HG02642 (cell line): Measurements from ENCODE around the gene ZNF638.
"Not testable (repeated sequence)": the region's sequence is repeated elsewhere in the genome, so short reads cannot be mapped to it uniquely, and the experiment has no call there.

Experiments used
- ATAC-seq: cut with Tn5 transposase; IDR thresholded peaks from one replicate; pipeline ENCODE4 v1.9.1; 2021; ENCODE audit warnings: mild to moderate bottlenecking; ENCODE audit not compliant: unreplicated experiment, poor library complexity

ZNF638 gene

DNA sequence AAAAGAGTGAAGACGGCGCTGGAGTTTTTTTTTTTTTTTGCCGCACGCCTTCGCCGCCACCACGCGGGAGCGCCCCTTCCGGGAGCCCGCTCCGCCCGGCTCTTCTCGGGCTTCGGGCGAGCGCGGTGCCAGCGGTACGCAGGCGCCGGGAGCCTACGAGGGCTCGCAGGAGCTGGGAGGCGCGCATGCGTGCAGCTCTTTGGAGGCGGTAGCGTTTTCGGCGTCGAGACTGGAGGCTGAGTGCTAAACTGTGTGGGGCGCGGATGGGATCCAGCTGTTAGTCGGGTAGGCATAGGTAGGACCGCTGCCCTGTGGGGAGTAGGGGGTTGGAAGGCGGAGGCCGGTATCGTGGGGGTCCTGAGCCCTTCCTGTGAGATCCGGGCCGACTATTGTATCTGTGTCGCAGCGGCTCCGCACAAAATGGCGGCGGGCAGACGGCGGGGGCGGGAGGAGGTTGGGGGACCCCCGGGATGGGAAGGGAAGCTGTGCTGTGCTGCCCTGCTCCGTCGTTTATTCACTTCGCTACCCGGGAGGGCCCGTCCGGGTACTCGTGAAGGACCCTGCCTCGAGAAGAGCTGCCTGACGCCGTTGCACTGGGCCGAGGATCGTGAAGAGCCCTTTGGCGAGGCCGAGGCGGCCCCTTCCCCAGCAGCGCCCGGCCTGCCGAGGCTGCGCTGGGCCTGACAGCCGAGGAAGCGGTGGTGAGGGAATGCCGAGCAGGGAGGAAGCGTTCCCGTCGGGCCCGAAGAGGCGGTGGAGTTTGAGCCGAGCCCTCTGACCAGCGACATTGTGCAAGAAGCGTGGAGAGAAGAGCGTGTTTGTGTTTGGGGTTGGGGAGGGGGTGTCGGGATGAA lies at the start of gene ZNF638:
Gene ZNF638, plus strand, starts transcription at position 202 of the 854 bp plus-strand sequence. CDS start 17,173 bp downstream, outside the sequence.
- peak; percentile 98 for ATAC-seq

- ATAC-seq, result no peak
Measured at GRCh38 chr2:71281950-71282349, 49.6 kb upstream of the ZNF638 start.

- no peak for ATAC-seq
Measured at GRCh38 chr2:71282493-71282892, 49.1 kb upstream of the ZNF638 start.

DNA sequence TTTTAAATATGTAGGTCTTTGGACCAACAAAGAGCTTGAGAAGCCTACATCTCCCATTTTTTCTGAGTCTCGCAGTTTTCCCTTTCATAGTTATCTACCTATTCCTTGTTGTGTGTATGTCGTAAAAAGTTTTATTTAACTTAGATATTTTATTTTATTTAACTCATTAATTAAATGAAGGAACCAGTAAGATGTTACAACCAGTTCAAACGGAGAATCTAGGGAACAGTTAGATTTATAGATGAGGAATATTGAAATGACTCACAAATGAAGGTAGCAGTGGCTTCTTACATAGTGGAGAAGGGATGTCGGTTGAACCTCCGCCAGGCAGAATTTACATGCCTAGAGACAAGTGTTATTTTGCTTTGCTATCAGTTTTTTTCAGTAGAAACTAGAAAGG lies 48.5 kb upstream of the ZNF638 start:
- no peak for ATAC-seq

DNA sequence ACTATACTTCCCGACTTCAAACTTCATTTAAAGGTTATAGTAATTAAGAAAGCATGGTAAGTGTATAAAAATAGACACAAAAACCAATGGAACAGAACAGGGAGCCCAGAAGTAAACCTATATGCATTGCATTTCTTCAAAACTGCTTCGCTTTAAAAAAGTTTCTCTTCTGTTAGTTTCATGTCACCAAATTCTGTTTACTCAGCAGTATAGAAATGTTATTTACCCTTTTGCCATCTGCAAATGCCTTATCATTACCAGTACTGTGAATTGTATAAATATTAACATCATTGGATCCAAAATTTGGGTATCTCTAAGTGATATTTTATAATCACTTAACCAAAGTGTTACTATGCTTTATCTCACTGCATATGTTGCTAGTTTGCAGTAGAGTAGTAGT lies 45.9 kb upstream of the ZNF638 start:
- ATAC-seq, result no peak

- ATAC-seq, result no peak
Measured at GRCh38 chr2:71291398-71291797, 40.2 kb upstream of the ZNF638 start.

DNA sequence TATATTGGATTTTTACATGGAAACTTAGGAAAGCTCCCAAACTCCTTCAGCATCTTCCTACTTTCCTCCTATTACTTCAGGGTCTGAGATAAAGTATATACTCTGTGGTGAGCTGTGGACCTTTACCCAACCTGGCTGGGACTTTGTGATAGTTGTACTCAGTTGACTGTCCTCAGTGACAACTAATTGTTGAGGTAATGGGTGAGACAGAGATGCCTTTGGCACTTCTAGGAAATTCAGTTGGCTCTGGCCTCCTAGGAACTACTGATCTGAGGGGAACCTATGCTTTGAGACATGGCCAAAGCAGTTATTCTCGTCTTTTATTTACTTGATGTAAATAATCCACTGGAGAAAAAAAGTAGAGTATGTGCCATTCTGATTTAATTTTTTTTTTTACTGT lies 39.4 kb upstream of the ZNF638 start:
- ATAC-seq, result no peak

DNA sequence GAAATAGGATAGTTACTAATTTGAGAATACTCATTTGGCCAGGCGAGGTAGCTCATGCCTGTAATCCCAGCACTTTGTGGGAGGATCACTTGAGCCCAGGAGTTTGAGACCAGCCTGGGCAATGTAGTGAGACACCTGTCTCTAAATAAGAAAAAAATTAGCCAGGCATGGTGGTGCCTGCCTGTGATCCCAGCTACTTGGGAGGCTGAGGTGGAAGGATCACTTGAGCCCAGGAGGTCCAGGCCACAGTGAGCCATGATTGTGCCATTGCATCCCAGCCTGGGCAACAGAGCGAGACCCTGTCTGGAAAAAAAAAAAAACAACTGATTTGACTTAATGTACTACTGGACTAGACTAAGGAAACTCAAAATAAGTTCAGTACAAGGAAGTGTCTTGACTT lies 32.7 kb upstream of the ZNF638 start:
- ATAC-seq, result no peak

DNA sequence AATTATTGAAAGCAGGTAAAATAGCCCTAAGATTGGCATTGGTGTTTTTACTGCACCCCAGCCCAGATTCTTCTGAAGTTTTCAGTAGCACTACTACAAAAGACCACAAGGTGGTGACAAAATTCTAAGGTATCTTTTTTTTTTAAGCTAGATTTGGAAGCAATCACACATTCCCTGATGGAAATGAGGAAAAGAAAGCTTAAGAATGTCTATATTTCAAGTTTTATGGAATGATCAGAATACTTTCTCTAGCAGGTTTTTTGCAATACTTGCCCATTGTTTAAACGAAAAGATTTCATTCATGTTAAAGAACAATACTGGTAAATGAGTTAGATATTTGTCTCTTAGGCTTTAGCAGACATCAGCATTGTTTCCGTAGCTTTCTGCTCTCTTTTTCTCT lies 32.1 kb upstream of the ZNF638 start:
- ATAC-seq, result no peak

DNA sequence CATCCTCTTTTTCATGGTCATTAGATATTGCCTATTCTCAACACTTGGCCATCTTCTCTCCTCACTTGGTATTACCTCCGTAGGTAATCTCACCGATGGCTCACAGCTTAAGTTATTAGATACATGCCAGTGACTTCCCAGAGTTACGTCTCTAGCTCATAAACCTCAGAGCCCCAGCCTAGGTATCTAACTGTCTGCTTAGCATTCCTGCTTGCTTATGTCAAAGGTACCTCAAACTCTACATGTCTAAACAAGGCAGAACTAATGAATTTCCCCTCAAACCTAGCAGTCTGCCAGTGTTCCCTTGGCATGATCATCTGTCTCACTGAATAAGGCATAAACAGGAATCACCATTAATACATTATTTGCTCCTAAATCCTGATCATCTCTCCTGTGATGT lies 27.7 kb upstream of the ZNF638 start:
- no peak for ATAC-seq

GRCh38 chr2:71306762-71307161 lies 24.8 kb upstream of the ZNF638 start:
- ATAC-seq, result no peak

- ATAC-seq, result no peak
Measured at GRCh38 chr2:71313016-71313766, 18.4 kb upstream of the ZNF638 start.

GRCh38 chr2:71317060-71317459 lies 14.5 kb upstream of the ZNF638 start:
- no peak for ATAC-seq

DNA sequence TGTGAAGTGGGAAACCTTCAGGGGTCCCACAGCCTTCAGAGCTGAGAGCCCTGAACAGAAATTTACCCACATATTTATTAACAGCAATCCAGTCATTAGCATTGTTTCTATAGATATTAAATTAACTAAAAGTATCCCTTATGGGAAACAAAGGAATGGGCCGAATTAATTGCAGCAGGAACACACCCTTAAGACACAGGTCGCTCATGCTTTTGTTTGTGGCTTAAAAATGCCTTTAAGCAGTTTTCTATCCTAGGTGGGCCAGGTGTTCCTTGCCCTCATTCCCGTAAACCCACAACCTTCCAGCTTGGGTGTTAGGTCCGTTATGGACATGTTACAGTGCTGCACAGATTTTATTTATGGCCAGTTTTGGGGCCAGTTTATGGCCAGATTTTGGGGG lies 13.7 kb upstream of the ZNF638 start:
- not testable (repeated sequence) for ATAC-seq

DNA sequence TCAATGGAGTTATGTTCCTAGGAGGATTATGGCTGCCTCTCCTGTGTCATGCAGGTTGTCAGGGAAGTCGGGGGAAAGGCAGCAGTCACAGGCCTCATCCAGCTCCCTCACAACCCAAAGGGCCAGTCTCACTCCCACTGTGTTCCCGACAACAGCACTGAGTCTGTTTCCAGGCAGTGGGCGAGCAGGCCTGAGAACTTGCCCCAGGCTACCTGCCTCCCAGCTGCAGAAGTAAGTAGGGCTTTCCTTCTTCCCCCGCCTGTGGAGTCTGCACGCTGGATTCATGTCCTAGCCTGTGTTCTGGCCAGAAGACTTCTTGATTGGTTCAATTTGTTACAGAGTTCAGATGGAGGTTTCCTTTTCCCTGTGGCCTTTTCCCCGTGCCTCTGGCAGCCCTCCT lies 8.2 kb upstream of the ZNF638 start:
- ATAC-seq, result no peak

GRCh38 chr2:71326968-71327367 lies 4.6 kb upstream of the ZNF638 start:
- no peak for ATAC-seq

DNA sequence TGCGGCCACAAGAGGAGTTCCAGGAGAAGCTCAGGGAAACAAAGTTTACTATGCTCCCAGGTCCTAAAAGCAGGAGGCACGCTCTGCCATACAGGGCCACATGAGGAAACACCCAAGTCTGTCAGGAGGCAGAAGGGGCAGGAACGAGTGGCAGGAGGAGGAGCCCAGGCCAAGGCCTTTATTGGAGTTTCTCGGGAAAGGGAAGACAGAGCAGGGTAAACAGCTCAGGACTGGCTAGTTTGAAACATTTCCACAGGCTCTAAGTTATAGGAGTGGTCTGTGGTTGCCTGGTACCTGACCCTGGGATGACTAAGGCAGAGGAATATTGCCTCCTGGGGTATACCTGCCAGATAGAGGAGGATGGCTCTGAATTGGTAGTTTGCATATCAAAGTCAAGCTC lies 3.7 kb upstream of the ZNF638 start:
- no peak for ATAC-seq

- no peak for ATAC-seq
Measured at GRCh38 chr2:71330155-71330554, 1.4 kb upstream of the ZNF638 start.

DNA sequence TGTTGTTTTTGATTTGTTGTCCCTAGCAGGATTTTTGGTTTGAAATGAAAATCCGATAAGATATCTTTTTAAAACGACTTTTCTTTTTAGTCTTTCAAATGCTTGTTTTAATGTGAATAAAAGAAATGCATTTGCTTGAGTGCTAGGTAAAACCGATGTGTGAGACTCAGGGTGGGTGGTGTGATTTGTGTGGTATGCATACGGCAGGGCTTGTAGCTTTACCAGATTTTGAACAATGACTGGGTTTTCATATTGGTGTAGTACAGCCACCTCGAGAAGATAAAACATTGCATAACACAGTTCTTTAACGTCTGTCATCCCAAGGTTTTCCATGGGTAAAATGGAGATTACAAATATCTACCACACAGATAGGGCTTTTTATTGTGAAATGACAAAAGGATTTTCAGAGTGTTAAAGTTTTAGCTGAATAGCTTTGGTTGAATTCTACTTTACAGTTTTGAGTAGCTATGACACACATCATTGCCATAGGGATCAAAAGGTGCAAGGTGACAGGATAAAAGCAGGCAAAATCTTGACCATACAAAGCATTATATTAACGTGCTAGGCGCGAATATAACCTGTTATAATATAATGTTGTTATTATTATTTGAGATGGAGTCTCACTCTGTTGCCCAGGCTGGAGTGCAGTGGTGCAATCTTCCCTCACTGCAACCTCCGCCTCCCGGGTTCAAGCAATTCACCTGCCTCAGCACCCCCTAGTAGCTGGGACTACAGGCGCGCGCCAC lies 824 bp upstream of the ZNF638 start:
- ATAC-seq, result no peak

- ATAC-seq, result not testable (repeated sequence)
Measured at GRCh38 chr2:71331331-71331580, 326 bp upstream of the ZNF638 start.

- no peak for ATAC-seq
Measured at GRCh38 chr2:71332435-71332796, 834 bp downstream of the ZNF638 start.
